KMS-11 (cell line): ENCODE data around the gene GCFC2.
A peak's percentile ranks its signal among the peaks of the same experiment; 100 is the strongest.

ENCODE experiments used
- H2AFZ ChIP-seq: fragments of 200-600 bp; sonication (generic); 2 replicates; pipeline ENCODE4 v1.6.1; 2016; ENCODE audit warnings: antibody characterized with exemption, mixed run types, low read depth
- H3K27ac ChIP-seq: fragments of 200-600 bp; sonication (generic); 2 replicates; pipeline ENCODE4 v1.6.1; 2016; ENCODE audit warnings: mild to moderate bottlenecking, mixed run types
- H3K27me3 ChIP-seq: fragments of 200-600 bp; sonication (generic); 2 replicates; pipeline ENCODE4 v1.6.1; 2017; ENCODE audit warnings: mild to moderate bottlenecking, low read depth, mixed run types, moderate library complexity; ENCODE audit not compliant: insufficient read depth
- H3K36me3 ChIP-seq: fragments of 200-600 bp; sonication (generic); 2 replicates; pipeline ENCODE4 v1.6.1; 2017; ENCODE audit warnings: mild to moderate bottlenecking, mixed run types; ENCODE audit not compliant: insufficient read depth
- H3K4me1 ChIP-seq: fragments of 200-600 bp; sonication (generic); 2 replicates; pipeline ENCODE4 v1.6.1; 2016; ENCODE audit warnings: mild to moderate bottlenecking, low read depth, mixed run types; ENCODE audit not compliant: poor library complexity, severe bottlenecking
- H3K4me2 ChIP-seq: fragments of 200-600 bp; sonication (generic); 2 replicates; pipeline ENCODE4 v1.7.0; 2016; ENCODE audit warnings: mild to moderate bottlenecking, mixed run types
- H3K4me3 ChIP-seq: fragments of 200-600 bp; sonication (generic); IDR thresholded peaks from 2 replicates; pipeline ENCODE4 v1.6.1; 2017; ENCODE audit warnings: low read depth, low read length, mixed read lengths; ENCODE audit not compliant: insufficient read depth
- H3K79me2 ChIP-seq: fragments of 200-600 bp; sonication (generic); 2 replicates; pipeline ENCODE4 v1.6.1; 2016; ENCODE audit warnings: low read depth, mixed run types; ENCODE audit not compliant: insufficient read depth
- H3K9ac ChIP-seq: fragments of 200-600 bp; sonication (generic); 2 replicates; pipeline ENCODE4 v1.6.1; 2016; ENCODE audit warnings: mild to moderate bottlenecking, mixed run types
- H4K20me1 ChIP-seq: fragments of 200-600 bp; sonication (generic); 2 replicates; pipeline ENCODE4 v1.6.1; 2016; ENCODE audit warnings: mild to moderate bottlenecking, mixed run types; ENCODE audit not compliant: insufficient read depth
- TF ChIP-seq, protein P1 (sequence below): fragments of 200-600 bp; sonication (generic); conservative IDR thresholded peaks from 2 replicates; pipeline ENCODE4 v1.6.1; 2017; ENCODE audit warnings: low read depth, mild to moderate bottlenecking, antibody characterized with exemption, low read length, moderate library complexity, mixed read lengths

The GCFC2 gene

DNA sequence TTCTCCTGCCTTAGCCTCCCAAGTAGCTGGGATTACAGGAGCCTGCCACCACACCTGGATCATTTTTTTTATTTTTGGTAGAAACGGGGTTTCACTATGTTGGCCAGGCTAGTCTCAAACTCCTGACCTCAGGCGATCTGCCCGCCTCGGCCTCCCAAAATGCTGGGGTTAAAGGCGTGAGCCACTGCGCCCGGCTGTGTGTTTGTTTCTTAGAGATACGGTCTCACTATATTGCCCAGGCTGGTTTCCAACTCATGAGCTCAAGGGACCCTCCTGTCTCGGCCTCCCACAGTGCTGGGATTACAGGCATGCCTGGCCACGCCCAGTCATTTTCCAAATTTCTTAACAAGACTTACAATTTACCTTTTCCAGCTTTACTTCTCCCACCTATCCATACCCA is 65.1 kb downstream of the GCFC2 start:
- H3K4me2 ChIP-seq, result no peak overlapping the region; the same call in 1 of the 2 replicates
- H3K4me3 ChIP-seq, result no peak overlapping the region
- peak overlapping the region; percentile 99 for H2AFZ ChIP-seq
- no peaks in the 10 kb centered on the region for H3K27me3 ChIP-seq
- H3K9ac ChIP-seq, result no peak overlapping the region
- peaks cover 23% of the 10 kb centered on the region for H3K4me1 ChIP-seq
- TF ChIP-seq, protein P1, sequence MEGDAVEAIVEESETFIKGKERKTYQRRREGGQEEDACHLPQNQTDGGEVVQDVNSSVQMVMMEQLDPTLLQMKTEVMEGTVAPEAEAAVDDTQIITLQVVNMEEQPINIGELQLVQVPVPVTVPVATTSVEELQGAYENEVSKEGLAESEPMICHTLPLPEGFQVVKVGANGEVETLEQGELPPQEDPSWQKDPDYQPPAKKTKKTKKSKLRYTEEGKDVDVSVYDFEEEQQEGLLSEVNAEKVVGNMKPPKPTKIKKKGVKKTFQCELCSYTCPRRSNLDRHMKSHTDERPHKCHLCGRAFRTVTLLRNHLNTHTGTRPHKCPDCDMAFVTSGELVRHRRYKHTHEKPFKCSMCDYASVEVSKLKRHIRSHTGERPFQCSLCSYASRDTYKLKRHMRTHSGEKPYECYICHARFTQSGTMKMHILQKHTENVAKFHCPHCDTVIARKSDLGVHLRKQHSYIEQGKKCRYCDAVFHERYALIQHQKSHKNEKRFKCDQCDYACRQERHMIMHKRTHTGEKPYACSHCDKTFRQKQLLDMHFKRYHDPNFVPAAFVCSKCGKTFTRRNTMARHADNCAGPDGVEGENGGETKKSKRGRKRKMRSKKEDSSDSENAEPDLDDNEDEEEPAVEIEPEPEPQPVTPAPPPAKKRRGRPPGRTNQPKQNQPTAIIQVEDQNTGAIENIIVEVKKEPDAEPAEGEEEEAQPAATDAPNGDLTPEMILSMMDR, result no peak
- H3K27ac ChIP-seq, result no peak overlapping the region
- H4K20me1 ChIP-seq, result no peaks in the 10 kb centered on the region
- peaks cover 32% of the 10 kb centered on the region for H3K79me2 ChIP-seq
- no peaks in the 10 kb centered on the region for H3K36me3 ChIP-seq

DNA sequence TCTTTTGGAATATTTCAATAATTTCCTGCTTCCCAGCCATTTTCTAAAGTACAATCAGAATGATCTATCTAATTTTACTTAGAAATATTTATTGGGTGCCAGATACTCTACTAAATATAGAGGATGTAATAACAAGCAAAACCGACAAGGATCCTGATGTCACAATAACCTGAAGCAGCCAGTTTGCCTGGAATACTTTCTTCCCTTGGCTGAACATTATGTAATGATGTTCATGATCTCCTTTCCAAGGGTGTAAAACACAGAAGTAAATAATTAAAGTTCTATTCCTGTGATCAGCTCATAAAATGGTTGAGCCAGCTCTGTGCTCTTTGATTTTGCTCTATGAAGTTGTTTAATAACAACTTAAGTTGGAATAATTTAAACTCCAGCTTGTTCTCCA is 66.7 kb downstream of the GCFC2 start:
- no peaks in the 10 kb centered on the region for H3K27me3 ChIP-seq
- peaks cover 24% of the 10 kb centered on the region for H3K4me1 ChIP-seq
- no peak overlapping the region for H3K9ac ChIP-seq
- no peaks in the 10 kb centered on the region for H4K20me1 ChIP-seq
- H2AFZ ChIP-seq, result no peak overlapping the region
- H3K4me3 ChIP-seq, result no peak overlapping the region
- H3K36me3 ChIP-seq, result no peaks in the 10 kb centered on the region
- H3K79me2 ChIP-seq, result peaks cover 24% of the 10 kb centered on the region
- H3K27ac ChIP-seq, result no peak overlapping the region
- TF ChIP-seq, protein P1, result no peak
- H3K4me2 ChIP-seq, result no peak overlapping the region

DNA sequence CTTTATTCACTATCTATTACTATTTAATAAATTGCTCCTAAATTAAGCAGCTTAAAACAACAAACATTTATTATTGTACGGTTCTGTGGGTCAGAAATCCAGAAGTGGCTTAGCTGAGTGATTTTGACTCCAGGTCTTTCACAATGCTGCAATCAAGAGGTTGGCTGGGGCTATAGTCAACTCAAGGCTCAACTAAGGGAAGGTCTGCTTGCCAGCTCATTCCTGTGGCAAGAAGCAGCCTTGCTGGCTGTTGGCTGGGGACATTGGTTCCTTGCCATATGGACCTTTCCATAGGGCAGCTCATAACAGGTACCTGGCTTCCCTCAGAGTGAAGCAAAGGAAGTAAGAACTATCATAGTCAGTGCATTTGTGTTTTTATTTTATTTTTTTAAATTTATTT is 69.1 kb downstream of the GCFC2 start:
- Histone ChIP-seq H3K27me3 (no peaks in the 10 kb centered on the region), H3K4me1 (peaks cover 14% of the 10 kb centered on the region), H3K4me3 (no peak overlapping the region), H3K36me3 (no peaks in the 10 kb centered on the region), H3K9ac (no peak overlapping the region), H3K79me2 (peaks cover under 1% of the 10 kb centered on the region; the same call in 1 of the 2 replicates), H2AFZ (no peak overlapping the region), H3K27ac (no peak overlapping the region), H4K20me1 (no peaks in the 10 kb centered on the region), H3K4me2 (no peak overlapping the region)
- TF ChIP-seq, protein P1, result no peak

DNA sequence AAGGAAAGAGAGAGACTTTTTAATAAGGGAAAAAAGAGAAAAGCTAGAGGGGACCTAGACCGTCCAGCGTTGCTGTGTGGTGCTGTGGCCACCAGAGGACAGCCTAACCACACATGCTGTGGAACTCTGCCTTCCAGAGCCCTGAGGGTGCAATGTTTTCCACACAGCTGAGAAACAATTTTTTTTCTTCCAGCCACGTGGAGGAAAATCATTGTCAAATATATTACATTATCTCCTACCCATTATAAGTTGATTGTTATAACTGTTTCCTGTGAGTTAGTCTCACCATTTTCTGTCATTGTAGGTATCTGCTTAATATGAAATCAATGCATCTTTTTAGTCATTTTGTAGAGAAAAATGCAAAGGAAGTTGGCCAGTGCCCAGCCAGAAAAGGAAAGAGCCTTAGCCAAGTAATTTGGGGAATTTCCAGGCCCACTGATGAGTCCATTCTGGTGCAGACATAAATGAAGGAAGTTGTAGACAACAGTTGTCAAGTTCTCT is 70.0 kb downstream of the GCFC2 start:
- Histone ChIP-seq H3K36me3 (no peaks in the 10 kb centered on the region), H2AFZ (peak overlapping the region; percentile 60; the same call in 1 of the 2 replicates), H3K4me3 (no peak overlapping the region), H3K4me2 (0 out of 2 replicates have a peak overlapping the region, but pooled peaks have one; percentile 17), H4K20me1 (no peaks in the 10 kb centered on the region), H3K4me1 (peaks cover 7% of the 10 kb centered on the region), H3K79me2 (no peaks in the 10 kb centered on the region), H3K9ac (no peak overlapping the region), H3K27me3 (no peaks in the 10 kb centered on the region), H3K27ac (no peak overlapping the region)
- TF ChIP-seq, protein P1, result peak; percentile 96
